ENCODE data around the gene CLBA1.

DNA sequence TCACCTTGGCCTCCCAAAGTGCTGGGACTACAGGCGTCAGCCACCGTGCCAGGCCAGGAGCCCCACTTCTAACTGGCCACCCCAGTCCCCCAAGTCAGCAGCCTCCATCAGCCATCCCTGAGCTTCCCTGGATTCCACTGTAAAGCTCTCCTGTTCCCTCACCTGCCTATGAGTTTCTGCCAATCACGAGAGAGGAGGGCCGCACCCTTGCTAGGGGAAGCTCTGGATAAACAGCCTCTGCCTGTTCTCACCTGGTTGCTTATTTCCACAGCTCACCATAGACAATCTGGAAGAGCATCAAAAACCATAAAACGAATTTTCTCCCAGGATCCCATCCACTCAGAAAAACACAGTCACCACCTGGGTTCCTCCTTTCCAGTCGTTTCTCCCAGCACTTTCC, 30.3 kb downstream of the CLBA1 start:
- TF ChIP-seq, protein P1, sequence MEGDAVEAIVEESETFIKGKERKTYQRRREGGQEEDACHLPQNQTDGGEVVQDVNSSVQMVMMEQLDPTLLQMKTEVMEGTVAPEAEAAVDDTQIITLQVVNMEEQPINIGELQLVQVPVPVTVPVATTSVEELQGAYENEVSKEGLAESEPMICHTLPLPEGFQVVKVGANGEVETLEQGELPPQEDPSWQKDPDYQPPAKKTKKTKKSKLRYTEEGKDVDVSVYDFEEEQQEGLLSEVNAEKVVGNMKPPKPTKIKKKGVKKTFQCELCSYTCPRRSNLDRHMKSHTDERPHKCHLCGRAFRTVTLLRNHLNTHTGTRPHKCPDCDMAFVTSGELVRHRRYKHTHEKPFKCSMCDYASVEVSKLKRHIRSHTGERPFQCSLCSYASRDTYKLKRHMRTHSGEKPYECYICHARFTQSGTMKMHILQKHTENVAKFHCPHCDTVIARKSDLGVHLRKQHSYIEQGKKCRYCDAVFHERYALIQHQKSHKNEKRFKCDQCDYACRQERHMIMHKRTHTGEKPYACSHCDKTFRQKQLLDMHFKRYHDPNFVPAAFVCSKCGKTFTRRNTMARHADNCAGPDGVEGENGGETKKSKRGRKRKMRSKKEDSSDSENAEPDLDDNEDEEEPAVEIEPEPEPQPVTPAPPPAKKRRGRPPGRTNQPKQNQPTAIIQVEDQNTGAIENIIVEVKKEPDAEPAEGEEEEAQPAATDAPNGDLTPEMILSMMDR (IDR thresholded peaks at IDR 0.05) = no peak
- no peak for TF ChIP-seq EZH2 (IDR thresholded peaks at IDR 0.05)
- TF ChIP-seq EZH2phosphoT487 (IDR thresholded peaks at IDR 0.05) = no peak
